DMS53 treated with DMSO at 0.1 percent for 48 hours (cell line): ENCODE results near the gene MUTYH.
"Not testable (repeated sequence)": the region's sequence is repeated elsewhere in the genome, so short reads cannot be mapped to it uniquely, and the experiment has no call there.

Experiments
- DNase-seq: peaks from one replicate; lab custom pipeline; 2025; ENCODE audit not compliant: unreplicated experiment; lab: John Stamatoyannopoulos, UW

The MUTYH gene

GRCh38 chr1:45322486-45323040, 17.7 kb downstream of the MUTYH start:
- no peak for DNase-seq

- DNase-seq, result no peak
Measured at GRCh38 chr1:45321444-45321843, 18.8 kb downstream of the MUTYH start.

DNA sequence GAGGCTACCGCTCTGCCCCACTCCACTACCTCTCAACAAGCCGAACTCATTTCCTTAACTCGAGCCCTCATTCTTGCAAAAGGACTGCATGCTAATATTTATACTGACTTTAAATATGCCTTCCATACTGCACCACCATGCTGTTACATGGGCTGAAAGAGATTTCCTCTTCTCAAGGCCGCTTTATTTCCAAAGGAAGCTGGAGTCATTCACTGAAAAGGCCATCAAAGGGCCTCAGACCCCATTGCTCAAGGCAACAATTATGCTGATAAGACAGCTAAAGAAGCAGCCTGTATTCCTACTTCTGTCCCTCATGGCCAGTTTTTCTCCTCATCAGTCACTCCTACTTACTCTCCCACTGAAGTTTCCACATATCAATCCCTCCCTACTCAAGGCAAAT, 20.5 kb downstream of the MUTYH start:
- DNase-seq, result no peak

DNA sequence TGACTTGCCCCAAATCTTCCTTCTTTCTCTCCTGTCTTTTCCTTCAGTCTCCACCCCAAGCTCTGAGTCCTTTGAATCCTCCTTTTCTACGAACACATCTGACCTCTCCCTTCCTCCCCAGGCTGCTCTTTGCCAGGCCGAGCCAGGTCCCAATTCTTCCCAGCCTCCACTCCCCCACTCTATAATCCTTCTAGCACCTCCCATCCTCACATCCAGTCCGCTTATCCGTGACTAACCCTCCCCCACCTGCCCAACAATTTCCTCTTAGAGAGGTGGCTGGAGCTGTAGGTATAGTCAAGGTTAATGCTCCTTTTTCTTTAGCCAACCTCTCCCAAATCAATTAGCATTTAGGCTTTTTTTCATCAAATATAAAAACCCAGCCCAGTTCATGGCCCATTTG, 23.1 kb downstream of the MUTYH start:
- no peak for DNase-seq

DNA sequence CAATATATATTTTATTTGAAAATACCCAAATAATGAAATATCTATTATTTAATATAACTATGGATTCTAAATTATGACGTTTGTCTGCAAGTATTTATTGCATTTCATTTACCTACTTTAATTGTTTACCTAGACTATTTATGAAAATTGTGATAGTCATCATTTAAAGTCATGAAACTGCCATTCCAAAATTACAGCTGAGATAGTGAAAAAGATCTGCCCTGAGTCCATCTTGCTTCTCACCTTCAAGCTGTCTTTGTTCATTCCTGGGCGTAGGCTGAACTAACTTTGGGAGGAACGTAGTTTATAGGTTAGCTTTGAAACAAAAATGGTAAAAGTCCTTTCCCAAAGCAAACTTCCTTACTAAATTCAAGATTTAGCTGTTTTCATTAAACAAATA, 26.0 kb downstream of the MUTYH start:
- no peak for DNase-seq

DNA sequence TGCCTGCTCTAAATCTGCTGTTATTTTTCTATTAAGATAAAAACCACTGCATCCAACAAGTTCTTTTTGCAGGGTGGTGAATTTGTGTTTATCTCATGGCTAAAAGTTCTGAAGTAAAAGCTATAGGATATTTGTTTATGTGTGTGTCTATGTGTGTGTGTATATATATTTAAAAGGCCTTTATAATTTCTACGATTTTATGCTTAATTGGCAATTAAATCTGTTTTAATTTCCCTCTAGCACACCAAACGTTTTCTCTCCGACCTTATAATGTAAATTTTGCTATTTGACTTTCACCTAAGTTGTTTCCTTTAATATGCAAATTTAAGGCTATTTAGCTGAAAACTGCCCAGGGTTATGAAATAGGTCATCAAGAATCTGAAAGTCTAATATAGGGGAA, 33.3 kb downstream of the MUTYH start:
- DNase-seq, result no peak

GRCh38 chr1:45306319-45306718, 33.9 kb downstream of the MUTYH start:
- no peak for DNase-seq

DNA sequence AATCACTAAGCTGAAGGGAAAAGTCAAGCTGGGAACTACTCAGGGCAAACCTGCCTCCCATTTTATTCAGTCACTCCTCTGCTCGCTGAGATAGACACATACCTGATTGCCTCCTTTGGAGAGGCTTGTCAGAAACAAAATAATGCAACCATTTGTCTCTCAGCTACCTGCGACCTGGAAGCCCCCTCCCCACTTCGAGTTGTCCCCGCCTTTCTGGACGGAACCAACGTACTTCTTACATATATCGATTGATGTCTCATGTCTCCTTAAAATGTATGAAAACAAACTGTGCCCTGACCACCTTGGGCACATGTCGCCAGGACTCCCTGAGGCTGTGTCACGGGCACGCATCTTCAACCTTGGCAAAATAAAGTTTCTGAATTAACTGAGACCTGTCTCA, 35.0 kb downstream of the MUTYH start:
- no peak for DNase-seq

DNA sequence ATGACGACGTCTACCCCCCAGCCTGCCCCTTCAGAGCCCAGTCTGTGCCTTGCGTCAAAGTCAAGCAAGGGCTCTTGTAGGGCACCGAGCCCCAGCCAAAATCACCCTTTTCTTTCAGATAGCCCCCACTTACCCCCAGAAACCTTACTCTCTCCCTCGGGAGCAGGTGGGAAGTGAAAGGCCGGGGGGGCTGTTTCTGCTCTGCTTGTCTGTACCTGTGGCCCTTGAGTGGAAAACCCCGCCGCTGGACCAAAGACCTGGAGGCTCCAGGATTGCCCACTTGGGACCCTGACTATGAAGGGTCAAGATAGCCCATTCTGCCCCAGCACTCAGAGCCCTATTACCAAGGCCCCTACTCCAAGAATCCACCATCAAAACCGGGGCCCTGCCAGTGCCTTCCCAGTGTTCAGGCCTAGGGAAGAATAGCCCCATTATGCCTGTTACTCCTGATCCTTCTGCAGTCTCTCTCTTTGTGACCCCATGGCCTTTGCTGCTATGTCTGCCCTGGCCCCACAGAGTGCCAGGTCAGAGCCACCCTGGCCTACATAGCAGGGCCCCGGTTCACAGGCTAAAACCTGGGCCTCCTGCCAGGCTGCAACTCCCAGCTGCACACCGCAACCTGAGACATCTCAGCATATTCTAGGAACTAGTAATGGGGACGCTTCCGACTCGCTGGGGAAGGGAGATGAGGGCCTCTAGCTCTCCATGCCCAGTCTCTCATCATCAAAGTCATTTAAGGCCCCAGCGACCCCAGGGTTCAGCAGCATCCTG, 35.7 kb downstream of the MUTYH start:
- DNase-seq, result no peak

GRCh38 chr1:45303520-45304310, 36.5 kb downstream of the MUTYH start:
- DNase-seq, result peak; percentile 91

- no peak for DNase-seq
Measured at GRCh38 chr1:45302505-45303150, 37.6 kb downstream of the MUTYH start.

DNA sequence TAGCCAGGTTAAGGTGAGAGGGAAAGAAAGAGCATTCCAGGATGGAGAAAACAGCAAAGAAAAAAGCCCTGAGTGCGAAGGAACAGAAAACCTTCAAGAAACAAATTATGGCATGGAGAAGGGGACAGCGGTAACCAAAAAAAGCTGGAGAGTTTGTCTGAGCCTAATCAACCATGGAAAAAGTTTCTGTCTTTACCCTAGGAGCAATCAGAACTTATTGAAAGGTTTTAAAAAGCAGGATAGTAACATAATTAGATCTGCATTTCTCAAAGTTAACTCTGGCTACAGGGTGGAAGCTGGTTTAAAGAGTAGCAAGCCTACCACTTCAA, 39.6 kb downstream of the MUTYH start:
- no peak for DNase-seq

DNA sequence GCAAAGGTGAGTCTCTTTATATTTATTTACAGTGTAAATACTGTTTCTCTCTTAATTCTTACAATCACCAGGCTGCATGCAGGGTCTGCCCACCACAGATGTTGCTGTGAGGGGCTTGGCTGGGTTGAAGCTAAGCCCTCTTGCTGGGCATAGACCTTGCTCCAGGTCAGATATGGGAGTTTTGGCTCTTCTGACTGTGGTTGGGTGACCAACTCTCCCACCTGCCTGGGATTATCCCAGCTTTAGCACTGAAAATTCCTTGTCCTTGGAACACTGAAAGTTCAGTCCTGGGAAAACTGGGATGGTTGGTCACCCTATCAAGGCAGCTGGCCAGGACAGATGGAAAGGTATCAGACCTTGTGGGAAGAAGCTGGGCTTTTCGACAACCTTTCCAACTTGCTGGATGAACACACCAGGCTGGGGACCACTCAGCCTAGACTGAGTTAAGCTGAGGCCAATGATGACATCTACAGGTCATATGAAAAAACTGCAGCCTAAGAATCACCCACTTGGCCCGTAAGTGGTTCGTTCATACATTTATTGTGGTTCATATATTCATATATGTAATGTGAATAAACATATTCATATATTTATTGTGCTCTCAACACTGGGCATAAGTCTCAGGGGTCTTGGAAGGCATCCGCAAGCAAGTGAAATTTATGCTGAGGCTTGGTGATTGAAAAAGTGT, 40.1 kb downstream of the MUTYH start:
- peak; percentile 83 for DNase-seq

DNA sequence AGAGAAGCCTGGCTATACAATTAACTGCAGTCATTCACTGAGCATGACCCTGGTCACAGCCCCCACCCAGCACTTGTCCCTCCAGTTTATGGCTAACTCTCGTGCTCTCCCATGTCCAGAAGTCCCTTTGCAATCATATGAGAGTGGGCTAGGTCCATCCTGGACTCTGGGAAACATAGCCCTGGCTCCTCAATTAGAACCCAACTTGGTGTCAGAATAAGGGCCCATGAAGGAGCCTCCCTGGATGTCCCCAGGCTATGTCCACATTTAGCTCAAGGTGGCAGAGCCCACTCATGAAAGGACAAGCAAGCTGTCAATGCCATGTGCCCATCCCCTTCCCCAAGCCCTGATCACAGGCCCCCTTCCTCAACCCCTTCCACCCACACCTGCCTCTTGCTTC, 40.9 kb downstream of the MUTYH start:
- DNase-seq, result no peak

- DNase-seq, result peak; percentile 31
Measured at GRCh38 chr1:45297666-45298356, 42.4 kb downstream of the MUTYH start.

- DNase-seq, result no peak
Measured at GRCh38 chr1:45291716-45292115, 48.5 kb downstream of the MUTYH start.

DNA sequence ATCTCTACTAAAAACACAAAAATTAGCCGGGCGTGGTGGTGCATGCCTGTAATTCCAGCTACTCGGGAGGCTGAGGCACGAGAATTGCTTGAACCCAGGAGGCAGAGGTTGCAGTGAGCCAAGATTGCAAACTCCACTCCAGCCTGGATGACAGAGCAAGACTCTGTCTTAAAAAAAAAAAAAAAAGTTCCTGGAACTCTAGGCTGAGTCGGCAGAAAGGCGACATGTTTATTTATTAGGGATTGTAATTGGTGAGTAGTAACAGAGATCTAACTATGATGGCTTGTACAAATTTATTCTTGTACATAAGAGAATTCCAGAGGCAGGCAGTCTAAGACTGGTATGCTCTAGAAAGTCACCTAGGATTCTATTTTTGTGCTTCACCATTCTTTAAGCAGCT, 49.2 kb downstream of the MUTYH start:
- DNase-seq, result not testable (repeated sequence)

DNA sequence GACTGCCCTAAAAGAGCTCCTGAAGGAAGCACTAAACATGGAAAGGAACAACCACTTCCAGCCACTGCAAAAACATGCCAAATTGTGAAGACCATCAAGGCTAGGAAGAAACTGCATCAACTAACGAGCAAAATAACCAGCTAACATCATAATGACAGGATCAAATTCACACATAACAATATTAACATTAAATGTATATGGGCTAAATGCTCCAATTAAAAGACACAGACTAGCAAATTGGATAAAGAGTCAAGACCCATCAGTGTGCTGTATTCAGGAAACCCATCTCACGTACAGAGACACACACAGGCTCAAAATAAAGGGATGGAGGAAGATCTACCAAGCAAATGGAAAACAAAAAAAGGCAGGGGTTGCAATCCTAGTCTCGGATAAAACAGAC, 53.7 kb downstream of the MUTYH start:
- not testable (repeated sequence) for DNase-seq

GRCh38 chr1:45284858-45285257, 55.4 kb downstream of the MUTYH start:
- not testable (repeated sequence) for DNase-seq

DNA sequence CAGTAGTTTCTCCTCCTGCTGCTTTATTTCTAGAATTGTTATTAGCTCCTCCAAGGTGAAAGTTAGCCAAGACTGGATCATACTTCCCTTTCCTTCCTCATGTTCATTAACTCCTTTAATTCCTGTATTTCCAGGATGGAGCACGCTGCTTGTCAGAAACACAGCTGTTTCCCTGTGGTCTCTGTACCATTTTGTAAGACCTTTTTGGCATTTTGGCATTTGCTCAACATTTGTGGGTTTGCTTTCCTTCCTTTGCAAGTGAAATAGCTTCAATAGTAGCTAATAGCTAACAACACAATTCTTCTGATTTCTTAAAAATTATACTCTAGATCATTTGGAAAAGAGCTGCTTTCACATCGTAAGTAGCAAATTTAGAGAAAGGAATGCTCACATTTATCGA, 57.9 kb downstream of the MUTYH start:
- DNase-seq, result no peak
